BLaER1 treated with 17β-estradiol and CSF1 and Interleukin-3, amounts not matched to agents 10 nM and 100 nM (cell line): ENCODE measurements around the gene ABTB2.
"Not testable (repeated sequence)": the region's sequence is repeated elsewhere in the genome, so short reads cannot be mapped to it uniquely, and the experiment has no call there.

Experiments used
- H3K27ac ChIP-seq, 11 experiments: shearing (Covaris generic); formaldehyde crosslinking; 2 replicates each; pipeline ENCODE4 v1.8.1; 2022
- H3K27me3 ChIP-seq, 11 experiments: shearing (Covaris generic); formaldehyde crosslinking; 2 replicates each; pipeline ENCODE4 v1.8.1; 2022
- H3K36me3 ChIP-seq, 11 experiments: shearing (Covaris generic); formaldehyde crosslinking; 2 replicates each; pipeline ENCODE4 v1.8.1; 2022
- H3K4me1 ChIP-seq, 10 experiments: shearing (Covaris generic); formaldehyde crosslinking; 2 replicates each; pipeline ENCODE4 v1.8.1; 2022
- H3K4me2 ChIP-seq, 11 experiments: shearing (Covaris generic); formaldehyde crosslinking; 2 replicates each; pipeline ENCODE4 v1.8.1; 2022
- H3K4me3 ChIP-seq, 10 experiments: shearing (Covaris generic); formaldehyde crosslinking; 2 replicates each; pipeline ENCODE4 v1.8.1; 2022
- H3K9ac ChIP-seq, 11 experiments: shearing (Covaris generic); formaldehyde crosslinking; 2 replicates each; pipeline ENCODE4 v1.8.1; 2022
- H3K9me3 ChIP-seq, 11 experiments: shearing (Covaris generic); formaldehyde crosslinking; replicated peaks in 1 of 11; 2 replicates each; pipeline ENCODE4 v1.8.1; 2022
- H4K20me1 ChIP-seq, 11 experiments: shearing (Covaris generic); formaldehyde crosslinking; 2 replicates each; pipeline ENCODE4 v1.8.1; 2022
- Cebpa-rat ChIP-seq, 11 experiments: shearing (Covaris generic); IDR thresholded peaks; 2 replicates each; pipeline ENCODE4 v1.8.1; 2022

Gene ABTB2

DNA sequence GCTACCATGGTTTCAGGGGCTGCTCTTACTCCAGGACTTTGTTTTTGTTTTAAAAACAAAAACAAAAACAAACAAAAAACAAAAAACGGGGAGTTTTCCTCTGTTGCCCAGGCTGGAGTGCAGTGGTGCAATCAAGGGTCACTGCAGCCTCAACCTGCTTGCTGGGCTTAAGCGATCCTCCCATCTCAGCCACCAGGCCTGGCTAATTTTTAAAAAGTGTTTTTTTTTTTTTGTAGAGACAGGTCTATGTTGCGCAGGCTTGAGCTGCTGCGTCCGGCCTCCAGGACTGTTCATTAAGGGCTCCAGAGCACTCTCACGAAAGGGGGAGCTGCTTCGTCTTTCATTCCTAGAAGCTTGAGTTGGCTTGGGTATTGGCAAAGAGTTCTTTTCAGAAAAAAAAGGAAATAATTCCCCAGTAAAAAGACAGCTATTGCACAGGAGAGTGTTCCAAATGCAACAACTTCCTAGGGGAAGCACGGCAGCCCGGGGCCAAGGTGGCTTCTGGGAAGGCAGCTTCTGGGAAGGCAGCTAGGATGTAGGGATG, 173.9 kb downstream of the ABTB2 start:
- no peak for TF ChIP-seq Cebpa-rat (IDR thresholded peaks at IDR 0.05)
- Histone ChIP-seq H3K27me3 (no peaks in the 10 kb centered on the region), H3K27ac (no peak overlapping the region)

DNA sequence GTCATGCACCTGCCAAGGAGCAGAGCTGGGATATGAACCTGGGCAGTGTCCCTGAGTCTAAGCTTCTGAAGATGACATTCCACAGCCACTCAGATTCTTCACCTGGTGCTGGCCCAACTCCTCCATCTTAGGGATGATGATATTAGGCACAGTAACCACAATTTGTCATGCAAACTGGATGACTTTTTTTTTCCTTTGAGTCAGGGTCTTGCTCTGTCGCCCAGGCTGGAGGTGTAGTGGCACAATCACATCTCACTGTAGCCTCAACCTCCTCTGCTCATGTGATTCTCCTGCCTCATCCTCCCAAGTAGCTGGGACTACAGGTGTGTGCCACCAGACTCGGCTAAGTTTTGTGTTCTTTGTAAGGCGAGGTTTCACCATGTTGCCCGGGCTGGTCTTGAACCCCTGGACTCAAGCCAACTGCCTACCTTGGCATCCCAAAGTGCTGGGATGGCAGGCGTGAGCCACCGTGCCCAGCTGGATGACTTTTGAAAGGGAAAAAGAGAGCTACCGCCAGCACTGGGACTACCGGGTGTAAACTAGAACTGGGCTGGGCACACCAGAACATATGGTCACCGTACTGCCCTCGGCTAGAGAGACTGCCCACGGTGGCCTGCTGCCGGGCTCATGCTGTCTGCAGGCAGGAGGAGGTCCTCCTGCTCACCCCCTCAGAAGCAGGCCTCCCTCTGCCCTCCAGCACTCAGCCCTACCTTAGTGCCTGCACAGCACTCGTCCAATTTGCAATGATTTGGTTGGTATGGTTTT, 174.7 kb downstream of the ABTB2 start:
- H4K20me1 ChIP-seq: no peaks in the 10 kb centered on the region; a peak in 1 of 22 replicates
- H3K9ac ChIP-seq: no peak overlapping the region
- no peak overlapping the region for H3K27ac ChIP-seq
- no peaks in the 10 kb centered on the region for H3K27me3 ChIP-seq
- no peaks in the 10 kb centered on the region for H3K36me3 ChIP-seq
- no peak overlapping the region for H3K4me2 ChIP-seq
- H3K4me1 ChIP-seq: no peaks in the 10 kb centered on the region
- H3K4me3 ChIP-seq: no peak overlapping the region
- H3K9me3 ChIP-seq: no peaks in the 10 kb centered on the region
- TF ChIP-seq Cebpa-rat (IDR thresholded peaks at IDR 0.05): no peak

More for the DNA sequence above, 173.9 kb downstream of the ABTB2 start:
- H3K4me2 ChIP-seq: no peak overlapping the region
- H3K4me1 ChIP-seq: peaks cover 0 to 4% (median 0%) of the 10 kb centered on the region in 10 experiments; a peak in 1 of 20 replicates
- H4K20me1 ChIP-seq: no peaks in the 10 kb centered on the region; a peak in 1 of 22 replicates
- no peaks in the 10 kb centered on the region for H3K9me3 ChIP-seq
- no peaks in the 10 kb centered on the region for H3K36me3 ChIP-seq
- H3K4me3 ChIP-seq: no peak overlapping the region
- no peak overlapping the region for H3K9ac ChIP-seq

DNA sequence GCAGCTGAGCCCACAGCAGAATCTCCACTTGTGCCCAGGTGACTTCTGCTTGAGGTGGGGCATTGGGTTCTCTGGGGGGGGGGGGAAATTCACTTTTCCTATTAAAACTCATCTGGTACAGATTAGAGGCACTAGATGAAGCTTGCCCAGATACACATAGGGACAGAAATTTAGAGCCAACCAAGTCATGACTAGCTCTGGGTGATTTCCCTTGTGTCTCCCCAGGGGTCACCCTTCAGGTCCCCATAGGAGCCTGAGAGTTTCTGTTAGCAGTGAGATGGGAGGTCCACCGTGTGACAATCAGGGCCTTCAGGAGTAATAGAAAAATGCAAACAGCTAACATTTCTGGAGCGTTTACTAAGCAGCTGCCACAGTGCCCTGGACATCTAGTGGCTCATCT, 175.4 kb downstream of the ABTB2 start:
- Histone ChIP-seq H3K27ac (no peak overlapping the region), H3K4me2 (no peak overlapping the region), H3K9ac (no peak overlapping the region), H3K27me3 (no peaks in the 10 kb centered on the region), H3K36me3 (no peaks in the 10 kb centered on the region), H3K4me3 (no peak overlapping the region), H3K4me1 (no peaks in the 10 kb centered on the region), H3K9me3 (no peaks in the 10 kb centered on the region), H4K20me1 (no peaks in the 10 kb centered on the region; a peak in 1 of 22 replicates)
- TF ChIP-seq Cebpa-rat (IDR thresholded peaks at IDR 0.05): no peak

DNA sequence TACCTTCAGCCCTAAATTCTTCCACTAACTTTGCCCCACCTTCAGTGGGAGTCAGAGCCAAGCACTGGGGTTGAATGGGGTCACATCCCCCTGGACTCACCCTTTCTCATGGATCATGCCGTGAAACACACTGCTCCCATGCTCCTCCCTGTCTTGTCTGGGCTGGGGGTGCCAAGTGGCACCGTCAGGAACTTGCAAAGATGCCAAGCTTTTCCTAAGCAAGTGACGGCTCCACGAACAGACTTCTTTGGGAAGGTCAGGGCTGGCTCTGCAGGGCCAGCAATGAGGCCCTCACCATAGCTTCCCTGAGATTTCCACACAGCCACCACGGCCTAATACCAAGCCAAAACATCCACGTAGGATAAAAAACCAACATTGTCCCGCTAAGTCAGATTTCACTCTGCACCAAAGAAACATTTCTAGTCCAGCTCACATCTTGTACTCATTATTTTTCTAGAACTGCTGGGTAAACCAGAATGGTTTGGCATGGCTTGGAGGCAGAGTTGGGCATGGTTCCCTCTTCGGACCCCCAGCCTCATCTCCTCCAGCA, 175.9 kb downstream of the ABTB2 start:
- Histone ChIP-seq H3K27me3 (no peaks in the 10 kb centered on the region), H3K4me1 (no peaks in the 10 kb centered on the region), H3K4me3 (no peak overlapping the region), H3K9ac (no peak overlapping the region), H4K20me1 (no peaks in the 10 kb centered on the region; a peak in 1 of 22 replicates), H3K36me3 (no peaks in the 10 kb centered on the region), H3K9me3 (no peaks in the 10 kb centered on the region), H3K4me2 (no peak overlapping the region), H3K27ac (no peak overlapping the region)
- TF ChIP-seq Cebpa-rat (IDR thresholded peaks at IDR 0.05): no peak

DNA sequence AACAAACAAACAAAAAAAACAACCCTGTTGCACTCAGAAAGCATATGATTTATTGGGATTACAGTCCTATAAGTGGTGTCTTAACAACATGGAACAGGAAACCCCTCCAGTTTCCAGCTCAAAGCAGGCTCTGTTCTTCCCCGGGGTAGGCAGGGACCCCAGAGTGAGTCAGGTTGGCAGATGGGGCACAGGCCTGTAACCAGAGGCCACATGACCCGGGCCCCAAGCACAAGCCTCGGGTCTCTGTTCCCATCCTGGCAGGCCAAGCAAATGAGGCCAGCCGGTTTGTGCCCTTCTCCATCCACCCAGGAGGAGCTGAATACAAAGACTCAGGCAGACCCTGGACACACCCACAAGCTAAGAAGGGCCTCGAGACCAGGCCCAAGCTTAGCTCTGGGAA, 176.6 kb downstream of the ABTB2 start:
- Histone ChIP-seq H3K27ac (0 out of 22 replicates have a peak overlapping the region, but pooled peaks of 1 of the 11 experiments have one; percentile 3), H3K27me3 (no peaks in the 10 kb centered on the region), H3K4me3 (no peak overlapping the region), H4K20me1 (no peaks in the 10 kb centered on the region; a peak in 1 of 22 replicates), H3K9ac (no peak overlapping the region), H3K4me1 (peaks cover 0 to 2% (median 0%) of the 10 kb centered on the region in 10 experiments; a peak in 1 of 20 replicates), H3K4me2 (no peak overlapping the region), H3K9me3 (no peaks in the 10 kb centered on the region), H3K36me3 (no peaks in the 10 kb centered on the region)
- TF ChIP-seq Cebpa-rat (IDR thresholded peaks at IDR 0.05): no peak

DNA sequence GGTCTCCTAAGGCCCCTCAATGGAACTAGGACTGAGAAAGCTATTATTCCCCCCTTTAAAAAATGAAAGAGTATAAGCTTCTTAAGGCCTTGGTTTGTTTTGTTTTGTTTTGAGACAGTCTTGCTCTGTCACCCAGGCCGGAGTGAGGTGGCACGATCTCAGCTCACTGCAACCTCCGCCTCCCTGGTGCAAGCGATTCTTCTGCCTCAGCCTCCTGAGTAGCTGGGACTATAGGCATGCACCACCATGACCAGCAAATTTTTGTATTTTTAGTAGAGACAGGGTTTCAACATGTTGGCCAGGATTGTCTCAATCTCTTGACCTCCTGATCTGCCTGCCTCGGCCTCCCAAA, 177.0 kb downstream of the ABTB2 start:
- not testable (repeated sequence) for H3K27me3 ChIP-seq, H4K20me1 ChIP-seq, H3K4me2 ChIP-seq, H3K9me3 ChIP-seq, H3K27ac ChIP-seq, H3K36me3 ChIP-seq, H3K4me3 ChIP-seq, H3K4me1 ChIP-seq, H3K9ac ChIP-seq

DNA sequence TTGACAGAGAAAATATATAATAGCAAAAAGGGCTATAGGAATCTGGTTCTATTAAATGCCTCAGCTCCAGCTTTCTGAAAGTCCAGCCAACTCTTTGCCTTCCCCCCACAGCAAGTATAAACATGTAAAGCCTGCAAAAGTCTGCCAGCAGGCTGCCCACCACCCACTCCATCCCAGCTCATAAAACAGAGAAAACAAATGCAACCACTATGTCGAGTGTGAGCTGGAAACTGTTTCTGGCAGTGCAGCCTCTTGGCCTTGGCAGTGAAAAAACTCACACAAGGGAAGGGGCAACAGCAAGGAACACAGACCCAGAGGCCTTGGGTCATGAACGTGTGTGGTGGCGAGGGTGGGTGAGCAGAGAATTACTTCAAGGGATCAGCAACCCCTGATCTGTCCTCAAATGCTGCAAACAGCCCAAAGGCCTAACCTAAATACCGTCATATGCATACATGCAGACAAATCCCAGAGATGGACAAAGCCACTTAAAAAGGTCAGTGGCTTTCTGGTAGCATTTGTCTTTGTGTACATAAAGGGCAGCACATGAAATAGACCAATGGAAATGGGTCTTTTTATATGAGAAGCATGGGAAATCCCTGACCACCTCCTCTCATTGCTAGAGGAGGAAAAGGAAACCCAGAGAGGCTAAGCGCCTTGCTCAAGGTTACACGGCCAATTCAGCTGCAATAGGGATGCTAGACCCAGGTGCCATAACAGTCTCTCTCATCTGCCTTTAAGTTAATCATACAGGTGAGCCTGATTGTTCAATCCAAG, 177.6 kb downstream of the ABTB2 start:
- H3K4me3 ChIP-seq: no peak overlapping the region
- no peaks in the 10 kb centered on the region for H3K27me3 ChIP-seq
- peaks cover 0 to 4% (median 0%) of the 10 kb centered on the region in 10 experiments; a peak in 1 of 20 replicates for H3K4me1 ChIP-seq
- H3K36me3 ChIP-seq: no peaks in the 10 kb centered on the region
- H3K9me3 ChIP-seq: no peaks in the 10 kb centered on the region
- H3K27ac ChIP-seq: no peak overlapping the region
- H3K4me2 ChIP-seq: no peak overlapping the region
- H3K9ac ChIP-seq: no peak overlapping the region
- H4K20me1 ChIP-seq: no peaks in the 10 kb centered on the region; a peak in 1 of 22 replicates
- TF ChIP-seq Cebpa-rat (IDR thresholded peaks at IDR 0.05): no peak

DNA sequence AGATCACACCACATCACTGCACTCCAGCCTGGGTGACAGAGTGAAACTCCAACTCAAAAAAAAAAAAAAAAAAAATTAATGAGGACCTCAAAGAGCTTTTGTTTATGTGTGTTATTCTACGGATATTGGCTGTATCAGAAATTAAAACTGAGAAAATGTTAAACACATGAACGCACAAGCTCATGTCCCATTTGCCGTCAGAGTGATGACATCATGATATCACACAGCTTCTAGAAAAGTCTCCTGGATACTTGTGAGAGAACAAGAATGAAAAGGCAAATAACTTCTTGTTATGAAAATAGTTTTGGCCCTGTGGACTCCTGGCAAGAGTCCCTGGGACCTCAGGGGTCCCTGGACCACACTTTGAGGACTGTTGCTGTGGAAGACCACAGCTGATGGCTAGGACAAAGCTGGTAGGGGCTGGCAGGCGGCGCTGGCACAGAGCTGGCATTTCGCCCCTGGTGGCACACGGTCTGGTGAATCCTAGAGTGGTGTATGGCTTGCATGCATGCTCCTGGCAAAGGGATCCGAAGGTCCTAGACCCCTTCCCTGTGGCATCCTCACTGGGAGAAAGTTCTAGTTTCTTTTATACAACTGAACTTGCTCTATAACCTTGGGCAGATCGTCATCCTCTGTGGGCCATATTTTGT, 178.7 kb downstream of the ABTB2 start:
- H4K20me1 ChIP-seq: peaks cover 0 to 5% (median 0%) of the 10 kb centered on the region in 11 experiments; a peak in 1 of 22 replicates
- peaks cover 0 to 6% (median 5%) of the 10 kb centered on the region in 10 experiments; a peak in 11 of 20 replicates for H3K4me1 ChIP-seq
- TF ChIP-seq Cebpa-rat (IDR thresholded peaks at IDR 0.05): no peak
- H3K36me3 ChIP-seq: no peaks in the 10 kb centered on the region
- no peaks in the 10 kb centered on the region for H3K9me3 ChIP-seq
- H3K9ac ChIP-seq: no peak overlapping the region
- H3K27me3 ChIP-seq: no peaks in the 10 kb centered on the region
- H3K27ac ChIP-seq: no peak overlapping the region
- H3K4me2 ChIP-seq: no peak overlapping the region
- no peak overlapping the region for H3K4me3 ChIP-seq
